HG03432 (cell line): Measurements from ENCODE around the gene BABAM2.
"Not testable (repeated sequence)": the region's sequence is repeated elsewhere in the genome, so short reads cannot be mapped to it uniquely, and the experiment has no call there.

Source experiments
- ATAC-seq: cut with Tn5 transposase; IDR thresholded peaks from one replicate; pipeline ENCODE4 v1.9.1; 2021; ENCODE audit warnings: mild to moderate bottlenecking, moderate library complexity; ENCODE audit not compliant: unreplicated experiment

BABAM2 gene

DNA sequence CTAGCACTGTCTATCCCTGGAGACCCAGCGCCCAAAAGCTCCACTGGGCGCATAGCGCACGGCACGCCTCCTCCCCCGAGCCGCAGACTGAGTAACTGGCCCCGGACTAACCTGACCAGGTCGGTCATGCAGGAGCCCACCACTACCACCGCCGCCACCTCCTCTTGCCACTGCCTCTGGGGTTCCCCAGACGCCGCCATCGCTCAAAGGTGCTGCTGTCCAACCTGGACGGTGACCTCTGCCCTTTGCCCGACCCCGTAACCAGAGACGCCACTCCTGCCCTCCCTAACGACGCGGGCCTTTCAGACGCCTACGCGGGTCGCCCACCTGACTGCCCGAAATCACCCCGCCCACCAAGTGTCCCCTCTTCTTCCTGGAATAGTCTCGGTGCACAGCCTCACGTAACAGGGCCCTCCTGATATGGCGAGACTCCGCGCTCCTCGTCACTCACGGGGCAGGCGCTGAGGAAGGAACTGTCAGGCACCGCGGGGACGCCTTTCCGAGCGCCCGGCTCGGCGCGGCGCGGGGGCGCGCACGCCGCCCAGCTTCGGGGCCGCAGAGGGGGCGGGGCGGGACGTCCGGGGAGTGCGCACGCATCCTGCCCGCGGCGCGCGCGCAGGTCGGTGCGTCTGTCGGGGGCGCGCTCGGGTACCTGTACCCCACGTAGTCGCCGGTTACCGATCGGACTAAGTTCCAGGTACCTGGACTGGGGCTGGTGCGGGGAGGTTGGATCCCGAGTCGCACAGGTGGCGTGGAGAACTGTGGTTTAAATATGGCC lies at the start of gene BABAM2, which contains the start of gene RBKS:
Gene BABAM2, plus strand, starts transcription at position 584 of the 778 bp plus-strand sequence. CDS start 3,828 bp downstream, outside the sequence.
Gene RBKS, minus strand, starts transcription at position 242 of the 778 bp plus-strand sequence. Its CDS starts 42 bp downstream, at position 200.
- ATAC-seq: peak; percentile 80

DNA sequence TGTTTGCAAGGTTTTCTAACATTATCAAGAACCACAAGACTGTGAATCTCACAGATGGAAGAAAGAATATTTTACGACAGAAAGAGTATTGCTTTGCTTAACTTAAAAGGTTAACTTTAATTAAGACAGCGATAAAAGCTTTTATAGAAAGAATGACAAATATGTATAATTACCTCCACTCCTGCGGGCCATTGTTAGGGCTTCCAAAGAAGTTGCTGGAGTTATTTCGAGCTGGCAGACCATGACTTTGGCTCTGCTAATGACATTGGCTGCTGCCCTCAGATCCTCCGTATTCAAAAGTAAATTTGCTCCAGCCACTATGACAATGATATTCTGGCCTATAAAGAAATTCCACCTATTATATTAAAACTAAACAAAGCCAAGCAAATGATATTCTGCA lies 47.6 kb upstream of the BABAM2 start:
- no peak for ATAC-seq

DNA sequence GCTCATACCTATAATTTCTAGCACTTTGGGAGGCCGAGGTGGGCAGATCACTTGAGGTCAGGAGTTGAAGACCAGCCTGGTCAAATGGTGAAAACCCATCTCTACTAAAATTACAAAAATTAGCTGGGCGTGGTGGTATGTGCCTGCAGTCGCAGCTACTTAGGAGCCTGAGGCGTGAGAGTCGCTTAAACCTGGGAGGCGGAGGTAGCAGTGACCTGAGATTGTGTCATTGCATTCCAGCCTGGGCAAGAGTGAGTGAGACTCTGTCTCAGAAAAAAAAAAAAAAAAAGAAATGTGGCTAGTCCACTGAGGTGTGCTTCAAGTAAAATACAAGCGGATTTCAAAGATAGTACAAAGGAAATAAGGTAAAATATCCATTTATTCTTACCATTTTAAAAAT lies 46.5 kb upstream of the BABAM2 start:
- ATAC-seq: no peak

DNA sequence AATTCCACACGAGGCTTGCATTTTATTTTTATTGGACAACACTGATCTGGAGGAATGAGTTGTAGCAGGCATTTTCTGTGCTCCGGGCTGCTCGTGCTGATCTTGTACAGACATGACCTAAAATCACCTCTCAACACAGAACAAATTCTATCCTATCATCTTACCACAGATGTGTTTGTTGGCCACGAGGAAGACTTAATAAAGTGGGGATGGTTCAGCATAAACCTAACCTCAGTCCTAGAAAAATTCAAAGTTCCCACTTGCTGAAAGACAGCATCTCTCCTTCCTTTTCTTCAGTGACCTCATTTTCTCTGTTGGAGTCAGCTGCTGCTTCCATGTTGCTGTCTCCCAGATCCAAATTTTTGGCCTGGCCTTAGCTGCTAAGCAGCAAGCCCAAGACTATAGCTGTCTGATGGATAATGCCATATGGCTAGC lies 45.7 kb upstream of the BABAM2 start:
- no peak for ATAC-seq

DNA sequence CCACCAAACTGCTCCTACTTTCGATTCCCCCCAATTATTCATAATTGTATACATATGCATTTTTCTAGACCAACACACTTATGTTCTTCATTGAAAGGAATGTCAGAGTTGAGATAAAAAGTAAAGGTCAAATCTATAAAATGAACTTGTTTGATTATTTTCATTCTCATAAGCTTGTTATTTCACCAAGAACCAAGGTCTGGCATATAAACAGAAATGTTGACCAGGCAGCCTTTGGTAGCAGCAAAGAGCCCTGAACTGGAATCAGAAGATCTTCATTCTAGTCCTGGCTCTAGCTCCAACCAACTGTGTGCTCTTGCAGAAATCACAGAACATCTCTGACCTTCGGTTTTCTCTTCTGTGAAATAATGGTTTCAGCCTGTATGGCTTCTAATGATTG lies 43.2 kb upstream of the BABAM2 start:
- ATAC-seq: no peak

DNA sequence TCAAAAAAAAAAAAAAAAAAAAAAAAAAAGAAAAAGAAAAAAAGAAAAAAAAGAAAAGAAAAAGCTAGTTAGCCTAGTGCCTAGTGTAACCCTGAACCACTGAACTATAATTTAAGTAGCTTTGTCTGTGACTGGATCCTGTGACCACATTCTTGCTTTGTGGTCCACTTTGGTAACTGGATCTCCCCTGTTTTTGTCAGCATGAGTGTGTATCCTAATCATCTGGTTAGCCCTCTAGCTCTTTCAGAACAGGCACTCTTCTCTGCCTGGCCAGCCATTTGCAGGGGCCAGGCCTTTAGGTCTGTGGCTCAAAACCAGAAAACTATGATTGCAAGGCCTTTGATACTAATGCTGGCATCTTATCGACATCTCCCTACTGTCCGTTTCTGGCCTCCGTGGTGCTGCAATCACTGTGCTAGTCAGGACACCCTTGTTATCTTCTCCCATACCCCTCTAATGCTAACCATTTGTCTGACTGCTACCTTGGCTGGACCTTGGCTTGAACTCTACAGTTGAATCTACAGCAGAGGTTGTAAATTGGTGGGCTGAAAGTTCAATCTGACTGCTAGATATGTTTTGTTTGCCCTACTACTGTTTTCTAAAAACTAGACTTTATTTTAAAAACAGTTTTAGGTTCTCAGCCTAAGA lies 40.8 kb upstream of the BABAM2 start:
- no peak for ATAC-seq

DNA sequence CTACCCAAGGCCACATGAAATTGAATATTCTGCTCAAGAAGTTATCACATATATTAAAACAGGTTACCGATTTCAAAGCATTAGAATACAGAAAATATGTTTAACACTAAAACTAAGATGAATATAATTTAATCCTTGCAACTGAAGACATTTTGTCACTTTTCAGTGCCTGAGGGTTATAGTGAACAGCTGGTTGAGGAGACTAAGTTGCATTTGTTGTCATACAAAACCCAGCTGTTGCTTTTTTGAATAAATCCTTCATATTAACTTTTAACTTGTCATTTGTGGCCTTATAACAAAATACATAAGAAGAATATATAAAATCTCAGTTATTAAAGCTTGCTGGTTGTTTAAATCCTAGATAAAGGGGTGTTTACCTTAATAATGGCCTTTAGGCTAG lies 37.8 kb upstream of the BABAM2 start:
- no peak for ATAC-seq

DNA sequence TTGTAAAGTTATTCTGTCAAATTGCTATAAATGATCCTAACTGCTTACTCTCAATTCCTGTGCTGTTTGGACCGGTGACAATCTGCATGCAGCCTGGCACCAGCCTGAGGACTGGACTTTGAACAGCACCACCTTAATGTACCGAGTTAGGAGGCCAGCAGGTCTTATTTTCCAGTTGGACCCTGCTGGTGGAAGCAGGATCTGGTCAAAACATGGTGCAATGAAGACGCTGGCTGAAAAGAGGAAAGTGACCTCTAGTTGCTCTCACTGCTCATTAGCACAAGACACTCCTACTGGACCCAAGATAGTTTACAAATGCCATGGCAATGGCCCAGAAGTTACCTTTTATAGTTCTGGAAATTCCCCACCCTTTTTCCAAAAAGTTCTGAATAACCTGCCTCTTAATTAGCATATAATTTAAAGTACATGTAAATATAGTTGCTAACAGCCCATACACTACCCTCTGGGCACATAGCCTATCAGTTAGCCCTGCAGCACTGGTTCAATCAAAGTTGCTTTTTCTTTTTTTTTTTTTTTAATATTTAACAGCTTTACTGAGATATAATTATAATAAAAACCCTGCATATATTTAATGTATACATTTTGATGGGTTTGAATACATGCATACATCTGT lies 36.2 kb upstream of the BABAM2 start:
- no peak for ATAC-seq

DNA sequence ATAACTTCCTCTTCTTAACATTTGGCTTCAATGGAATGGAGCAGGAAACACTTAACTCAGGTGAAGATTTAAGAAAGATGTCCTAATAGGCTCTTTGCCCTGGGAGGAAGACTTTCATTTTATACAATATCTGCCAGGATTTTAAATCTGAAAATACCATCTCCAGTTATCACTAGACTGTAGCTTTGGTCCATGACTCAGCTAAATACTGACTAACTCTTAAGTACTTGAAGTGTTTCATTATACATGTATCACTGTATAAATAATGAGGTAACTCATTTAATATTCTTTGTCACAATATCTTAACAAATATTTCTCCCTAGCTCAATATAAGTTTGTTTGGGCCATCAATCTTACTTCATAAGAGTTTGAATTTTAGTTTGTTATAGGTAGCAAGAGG lies 35.1 kb upstream of the BABAM2 start:
- no peak for ATAC-seq

DNA sequence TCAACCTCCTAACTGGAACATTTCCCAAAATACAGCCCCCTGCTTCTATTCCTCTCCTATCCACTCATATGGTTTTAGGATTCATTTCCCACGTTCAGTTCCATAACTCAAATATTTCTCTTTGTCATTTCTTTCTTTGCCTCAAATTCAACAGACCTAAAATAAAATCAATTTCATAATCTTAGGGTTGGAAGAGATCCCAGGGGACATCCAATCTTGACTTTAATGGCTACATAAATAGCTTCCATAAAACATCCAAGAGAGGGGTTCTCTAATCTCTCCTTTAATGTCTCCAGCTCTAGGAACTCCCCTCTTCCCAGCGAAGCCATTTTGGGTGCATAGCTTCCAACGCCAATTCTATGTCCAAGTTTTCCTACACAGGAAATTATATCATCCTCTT lies 34.1 kb upstream of the BABAM2 start:
- no peak for ATAC-seq

DNA sequence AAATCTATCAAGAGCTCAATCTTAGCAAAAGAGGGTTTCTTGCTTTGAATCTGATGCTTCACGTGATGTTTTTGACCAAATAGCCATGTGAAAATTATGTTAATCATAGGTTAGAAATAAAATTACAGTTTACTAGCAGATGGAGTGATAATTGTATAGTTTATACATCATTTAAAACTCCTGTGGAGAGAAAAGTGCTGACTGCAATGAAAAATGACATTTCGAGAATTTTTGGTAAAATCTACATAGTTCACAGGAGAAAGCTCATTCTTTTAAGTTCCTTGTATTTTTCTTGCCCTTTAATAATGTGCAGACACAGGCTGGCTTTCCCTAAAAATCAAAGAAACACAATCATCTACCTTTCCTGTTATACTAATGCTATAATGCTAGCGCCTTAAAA lies 33.6 kb upstream of the BABAM2 start:
- no peak for ATAC-seq

DNA sequence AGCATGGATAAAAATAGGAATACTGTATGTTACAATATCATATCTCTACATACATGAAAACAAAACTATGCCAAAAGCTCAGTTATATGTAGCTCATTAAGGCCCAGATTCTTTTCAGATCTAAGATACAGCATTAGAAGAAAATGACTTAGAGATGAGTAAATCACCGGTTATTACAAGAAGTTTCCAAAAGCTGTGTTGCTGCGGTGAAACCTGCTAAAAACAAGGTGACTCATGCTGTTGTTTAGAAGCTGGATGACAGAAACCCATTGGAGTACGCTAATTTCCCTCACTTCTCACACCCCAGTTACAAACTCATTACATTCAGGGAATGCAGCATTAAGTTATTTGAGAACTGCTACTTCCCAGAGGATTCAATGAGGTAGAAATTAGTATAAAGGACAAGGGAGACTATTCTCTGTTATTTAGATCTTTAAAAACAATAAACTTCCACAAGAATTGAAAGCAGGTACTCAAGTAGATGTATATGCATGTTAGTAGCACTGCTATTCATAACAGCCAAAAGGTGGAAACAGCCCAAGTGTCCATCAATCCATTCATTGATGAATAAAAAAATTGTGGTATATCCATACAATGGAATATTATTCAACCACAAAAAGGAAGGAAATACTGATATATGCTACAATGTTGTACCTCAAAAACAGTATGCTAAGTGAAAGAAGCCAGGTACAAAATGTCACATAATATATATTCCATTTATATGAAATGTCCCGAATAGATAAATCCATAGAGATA lies 32.9 kb upstream of the BABAM2 start:
- ATAC-seq: no peak

DNA sequence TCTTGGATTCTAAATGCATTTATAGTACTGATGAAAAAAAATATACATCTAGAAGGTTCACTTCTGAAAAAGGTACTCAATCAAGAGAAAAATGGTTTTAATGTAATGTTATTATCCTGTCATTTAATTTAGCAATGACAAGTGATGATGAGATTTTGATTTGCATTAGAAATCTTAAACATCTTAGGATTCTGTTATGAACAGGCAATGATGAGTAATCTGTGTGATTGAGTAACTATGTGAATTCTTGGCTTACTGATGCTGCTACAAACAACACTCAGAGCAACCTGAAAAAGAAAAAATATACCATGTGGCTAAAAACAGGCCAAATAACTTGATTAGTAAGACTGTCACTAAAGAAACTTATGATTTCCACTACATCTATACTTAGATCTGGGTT lies 30.4 kb upstream of the BABAM2 start:
- no peak for ATAC-seq

DNA sequence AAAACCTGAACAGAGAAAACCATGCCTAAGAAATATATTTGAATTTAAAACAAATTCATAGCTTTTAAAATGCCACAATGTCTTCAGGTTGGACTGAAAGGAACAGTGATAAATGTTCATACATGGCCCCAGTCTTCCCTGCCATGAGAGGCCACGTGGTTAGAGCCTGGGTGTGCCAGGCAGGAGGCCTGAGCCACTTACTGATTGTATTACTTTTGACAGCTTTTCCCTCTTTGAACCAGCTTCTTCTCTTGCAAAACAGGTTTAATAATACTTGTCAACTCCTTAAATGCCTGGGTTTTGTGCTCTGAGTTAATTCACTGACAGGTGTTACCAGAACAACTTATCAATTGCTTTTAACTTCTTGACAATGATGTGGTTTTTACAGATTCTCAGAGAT lies 27.4 kb upstream of the BABAM2 start:
- ATAC-seq: no peak

DNA sequence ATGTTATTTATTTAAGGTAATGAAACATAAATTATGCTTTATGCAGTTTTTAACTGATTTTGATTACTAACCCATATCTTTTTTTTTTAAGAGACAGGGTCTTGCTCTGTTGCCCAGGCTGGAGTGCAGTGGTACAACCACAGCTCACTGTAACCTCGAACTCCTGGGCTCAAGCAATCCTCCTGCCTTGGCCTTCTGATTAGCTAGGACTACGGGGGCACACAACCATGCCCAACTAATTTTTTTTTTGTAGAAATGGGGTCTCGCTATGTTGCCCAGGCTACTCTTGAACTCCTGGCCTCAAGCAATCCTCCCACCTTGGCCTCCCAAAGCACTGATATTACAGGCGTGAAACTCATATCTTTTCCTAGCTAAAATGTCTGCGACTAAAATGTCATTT lies 26.6 kb upstream of the BABAM2 start:
- not testable (repeated sequence) for ATAC-seq

DNA sequence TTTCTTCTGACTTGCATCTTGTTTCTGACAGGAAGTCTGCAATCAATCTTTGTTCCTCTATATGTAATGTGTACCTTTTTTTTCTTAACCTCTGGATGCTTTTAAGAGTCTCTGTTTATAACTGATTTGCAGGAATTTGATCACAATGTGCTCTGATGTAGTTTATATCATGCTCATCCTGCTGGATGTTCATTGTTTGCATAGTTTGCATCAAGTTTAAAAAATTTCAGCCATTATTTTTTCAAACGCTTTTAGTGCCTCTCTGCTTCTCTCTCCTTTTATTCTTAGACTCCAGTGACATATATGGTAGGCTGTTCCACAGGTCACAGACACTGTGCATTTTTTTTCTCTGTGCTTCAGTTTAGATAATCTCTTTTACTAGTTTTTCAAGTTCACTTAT lies 24.3 kb upstream of the BABAM2 start:
- ATAC-seq: no peak

DNA sequence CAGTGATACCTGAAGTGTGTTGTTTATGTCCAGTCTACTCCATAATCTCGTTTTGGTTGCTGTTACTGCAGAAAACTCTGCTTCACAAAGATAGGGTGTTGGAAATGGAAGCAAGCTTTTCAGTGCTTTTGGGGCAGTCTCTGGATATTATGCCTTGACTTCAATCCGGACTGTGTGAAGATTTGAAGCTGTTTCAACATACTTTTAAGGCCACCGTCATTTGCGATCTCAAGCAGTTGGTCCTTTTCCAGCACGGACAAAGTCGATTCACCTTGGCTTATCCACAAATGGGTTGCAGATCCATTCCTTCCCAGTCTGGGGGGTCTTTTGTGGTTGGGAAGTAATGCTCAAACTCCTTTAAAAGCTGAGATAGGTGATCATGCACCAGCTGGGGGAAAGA lies 20.8 kb upstream of the BABAM2 start:
- no peak for ATAC-seq

DNA sequence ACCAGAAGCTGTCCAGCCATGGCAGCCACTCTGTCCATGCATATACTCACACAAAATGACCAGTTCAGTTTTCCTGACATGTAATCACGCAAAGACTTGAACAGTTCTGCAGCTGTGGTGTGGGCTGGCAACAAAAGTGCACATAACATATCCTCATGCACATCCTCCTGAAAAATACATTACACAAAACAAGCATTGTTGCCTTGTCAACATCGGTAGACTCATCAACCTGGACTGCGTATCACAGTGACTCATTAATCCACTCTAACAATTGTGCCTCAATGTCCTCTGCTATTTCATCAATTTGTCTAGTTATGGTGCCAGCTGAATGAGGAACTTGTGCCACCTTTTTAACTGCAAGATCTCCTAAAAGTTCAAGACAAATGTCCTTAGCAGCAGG lies 19.8 kb upstream of the BABAM2 start:
- ATAC-seq: no peak

DNA sequence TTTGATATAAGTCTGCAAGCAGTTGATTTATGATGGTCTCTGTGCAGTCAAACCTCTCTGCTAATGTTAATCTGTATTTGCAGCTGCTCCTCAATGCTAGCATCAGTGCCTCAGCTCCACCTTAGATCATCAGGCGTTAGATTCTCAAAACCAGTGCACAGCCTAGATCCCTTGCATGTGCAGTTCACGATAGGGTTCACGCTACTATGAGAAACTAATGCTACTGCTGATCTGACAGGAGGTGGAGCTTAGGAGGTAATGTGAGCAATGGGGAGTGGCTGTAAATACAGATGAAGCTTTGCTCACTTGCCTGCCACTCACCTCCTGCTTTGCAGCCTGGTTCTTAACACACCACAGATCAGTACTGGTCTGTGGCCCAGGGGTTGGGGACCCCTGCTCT lies 18.7 kb upstream of the BABAM2 start:
- no peak for ATAC-seq

DNA sequence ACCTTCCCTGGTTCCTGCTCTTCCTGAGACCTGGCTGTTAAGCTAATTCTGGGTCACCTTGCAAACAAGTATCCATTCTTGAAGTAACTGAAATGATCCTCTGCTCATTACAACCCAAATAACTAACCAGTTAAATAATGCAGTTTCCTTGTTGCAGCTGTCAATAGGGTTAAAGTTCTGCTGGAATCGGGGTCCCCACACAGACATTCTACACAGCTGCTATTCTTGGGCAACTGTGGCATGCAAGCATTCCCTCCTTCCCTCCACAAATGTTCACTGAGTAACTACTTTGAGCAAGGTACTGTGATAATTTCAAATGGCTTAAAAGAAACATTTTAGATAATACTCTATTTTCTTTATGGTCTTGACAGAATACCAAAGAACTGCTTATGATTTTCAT lies 17.4 kb upstream of the BABAM2 start:
- no peak for ATAC-seq
